DMS 273 (cell line): Measurements from ENCODE around the gene SSH3.
A peak's percentile ranks its signal among the peaks of the same experiment; 100 is the strongest.

Experiments used
- DNase-seq: peaks from one replicate; lab custom pipeline; 2025; ENCODE audit not compliant: unreplicated experiment; lab: John Stamatoyannopoulos, UW

The SSH3 gene

DNA sequence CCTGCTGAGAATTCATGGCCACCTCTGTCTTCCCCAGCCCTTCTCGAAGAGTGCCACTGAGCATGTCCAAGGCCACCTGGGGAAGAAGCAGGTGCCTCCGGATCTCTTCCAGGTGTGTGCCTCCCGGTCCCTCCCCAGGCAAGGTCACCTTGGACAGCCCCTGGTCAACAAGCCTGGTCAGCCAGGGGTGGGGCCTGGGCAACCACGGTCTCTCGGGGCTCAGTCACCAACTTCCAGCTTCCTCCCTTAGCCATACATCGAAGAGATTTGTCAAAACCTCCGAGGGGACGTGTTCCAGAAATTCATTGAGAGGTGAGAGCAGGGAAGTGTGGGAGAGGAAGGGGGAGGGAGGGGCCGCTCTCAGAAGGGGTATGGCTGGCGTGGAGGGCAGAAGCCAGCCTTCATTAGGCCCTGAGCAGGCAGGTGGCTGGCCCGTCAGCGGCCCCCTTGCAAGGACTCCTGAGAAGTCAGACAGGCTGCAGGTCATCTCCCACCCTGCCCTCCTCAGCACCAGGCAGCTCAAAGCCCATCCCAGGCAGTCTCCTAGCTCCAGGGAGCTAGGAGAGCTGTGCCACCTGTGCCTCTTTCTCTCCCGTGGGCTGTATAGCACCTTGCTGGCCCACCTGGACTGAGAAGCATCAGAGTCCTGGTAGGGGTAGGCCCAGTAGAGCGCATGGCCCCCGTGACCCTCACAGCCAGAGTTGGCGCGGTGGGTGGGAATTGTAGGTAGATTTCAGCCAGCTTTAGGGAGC lies 23.6 kb upstream of the SSH3 start:
- DNase-seq, result no peak

DNA sequence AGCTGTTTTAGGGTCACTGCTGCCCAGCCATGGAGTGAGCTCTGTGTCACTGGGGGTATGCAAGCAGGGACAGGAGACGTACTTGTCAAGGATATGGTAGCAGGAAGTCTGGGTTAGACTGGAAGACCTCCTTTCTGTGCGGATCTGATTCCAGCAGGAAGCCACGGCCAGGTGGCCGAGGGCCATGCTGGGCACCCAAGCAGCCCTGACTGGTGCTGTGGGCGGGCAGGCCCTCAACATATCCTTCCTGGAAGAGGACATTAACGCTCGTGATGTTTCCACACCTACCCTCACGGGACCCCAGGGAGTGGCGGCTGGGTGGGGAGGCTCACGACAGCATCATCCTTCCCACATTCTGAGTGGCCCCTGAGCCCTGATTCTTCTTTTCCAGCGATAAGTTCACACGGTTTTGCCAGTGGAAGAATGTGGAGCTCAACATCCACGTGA lies 23.0 kb upstream of the SSH3 start:
- no peak for DNase-seq

DNA sequence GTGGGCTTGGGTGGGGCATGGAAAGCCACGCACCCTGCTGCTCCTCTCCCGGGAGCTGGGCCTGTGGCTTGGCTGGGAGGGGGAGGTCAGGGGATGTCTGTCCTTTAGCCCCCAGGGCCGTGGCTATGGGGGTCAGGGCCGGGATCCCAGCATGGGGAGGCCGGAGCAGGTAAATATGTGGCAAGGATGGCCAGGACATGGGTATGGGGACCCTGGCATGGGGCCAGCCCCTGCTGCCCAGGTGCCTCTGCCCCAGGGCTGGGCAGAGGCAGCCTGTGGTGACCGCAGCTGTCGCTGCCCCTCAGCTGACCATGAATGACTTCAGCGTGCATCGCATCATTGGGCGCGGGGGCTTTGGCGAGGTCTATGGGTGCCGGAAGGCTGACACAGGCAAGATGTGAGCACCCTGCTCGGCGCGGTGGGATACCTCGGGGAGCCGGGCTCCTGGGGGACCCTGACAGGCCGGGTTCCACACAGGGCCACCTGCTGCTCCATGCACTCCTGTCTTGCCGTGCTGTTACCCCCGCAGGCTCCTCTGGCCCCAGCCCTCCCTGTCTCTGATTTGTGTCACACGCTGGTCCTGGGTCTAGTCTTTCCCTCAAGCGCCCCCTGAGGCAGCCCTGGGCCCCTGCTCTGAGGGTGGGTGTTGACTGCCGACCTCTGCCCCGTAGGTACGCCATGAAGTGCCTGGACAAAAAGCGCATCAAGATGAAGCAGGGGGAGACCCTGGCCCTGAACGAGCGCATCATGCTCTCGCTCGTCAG lies 22.4 kb upstream of the SSH3 start:
- no peak for DNase-seq

DNA sequence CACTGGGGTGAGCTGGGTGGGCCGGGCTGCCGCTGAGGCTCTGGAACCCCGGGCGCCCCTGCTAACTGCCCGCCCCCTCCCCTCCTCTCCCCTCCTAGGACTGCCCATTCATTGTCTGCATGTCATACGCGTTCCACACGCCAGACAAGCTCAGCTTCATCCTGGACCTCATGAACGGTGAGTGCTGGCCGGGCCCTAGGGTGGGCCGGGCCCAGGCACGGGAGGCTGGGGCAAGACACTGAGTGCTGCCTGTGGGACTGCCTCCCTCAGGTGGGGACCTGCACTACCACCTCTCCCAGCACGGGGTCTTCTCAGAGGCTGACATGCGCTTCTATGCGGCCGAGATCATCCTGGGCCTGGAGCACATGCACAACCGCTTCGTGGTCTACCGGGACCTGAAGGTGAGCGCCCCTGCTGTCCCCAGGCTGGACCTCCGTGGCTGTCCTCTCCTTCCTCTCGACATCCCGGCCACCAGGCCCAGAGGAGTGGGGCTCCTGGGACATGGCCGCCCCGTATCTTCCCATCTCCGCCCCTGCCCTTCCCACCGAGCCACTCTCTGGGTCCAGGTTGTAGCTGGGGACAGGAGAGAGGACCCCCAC lies 21.7 kb upstream of the SSH3 start:
- no peak for DNase-seq

DNA sequence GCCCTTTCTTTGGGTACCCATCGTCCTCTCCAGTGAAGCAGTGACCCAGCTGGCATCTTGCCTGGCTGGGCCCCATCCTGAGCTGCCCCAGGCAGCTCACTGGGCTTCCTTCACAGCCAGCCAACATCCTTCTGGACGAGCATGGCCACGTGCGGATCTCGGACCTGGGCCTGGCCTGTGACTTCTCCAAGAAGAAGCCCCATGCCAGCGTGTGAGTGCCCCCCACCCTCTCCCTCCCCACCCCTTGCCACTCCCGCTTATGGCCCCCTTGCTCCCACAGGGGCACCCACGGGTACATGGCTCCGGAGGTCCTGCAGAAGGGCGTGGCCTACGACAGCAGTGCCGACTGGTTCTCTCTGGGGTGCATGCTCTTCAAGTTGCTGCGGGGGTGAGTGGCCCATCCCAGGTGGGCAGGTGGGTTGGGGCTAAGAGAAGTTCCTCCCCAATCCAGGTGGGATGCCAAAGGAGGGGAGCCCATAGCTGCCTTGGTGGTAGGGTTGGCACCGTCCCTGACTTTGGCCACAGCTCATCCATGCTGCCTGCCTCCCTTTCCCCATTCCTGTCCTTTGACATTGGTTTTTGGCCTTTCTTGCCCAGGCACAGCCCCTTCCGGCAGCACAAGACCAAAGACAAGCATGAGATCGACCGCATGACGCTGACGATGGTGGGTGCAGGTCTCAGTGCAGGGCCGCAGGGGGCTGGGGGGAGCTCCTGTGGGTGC lies 21.0 kb upstream of the SSH3 start:
- no peak for DNase-seq

DNA sequence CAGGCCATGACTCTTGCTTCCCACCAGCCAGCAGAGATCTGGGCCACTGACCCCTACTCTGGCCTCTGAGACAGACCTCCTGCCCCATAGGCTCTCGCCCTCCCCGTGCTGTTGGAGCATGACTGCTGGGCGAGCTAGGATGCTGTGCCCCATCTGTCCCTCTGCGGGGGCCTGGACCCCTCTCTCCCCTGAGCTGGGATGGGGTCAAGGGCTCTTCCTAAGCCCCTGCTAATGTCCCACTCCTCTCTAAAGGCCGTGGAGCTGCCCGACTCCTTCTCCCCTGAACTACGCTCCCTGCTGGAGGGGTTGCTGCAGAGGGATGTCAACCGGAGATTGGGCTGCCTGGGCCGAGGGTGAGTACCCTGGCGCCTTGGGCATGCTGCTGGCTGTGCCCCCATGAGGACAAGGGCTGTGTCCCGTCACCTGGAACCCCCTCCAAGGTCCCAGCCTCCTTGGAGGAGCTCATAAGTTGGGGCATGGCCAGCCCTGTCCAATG lies 20.4 kb upstream of the SSH3 start:
- no peak for DNase-seq

DNA sequence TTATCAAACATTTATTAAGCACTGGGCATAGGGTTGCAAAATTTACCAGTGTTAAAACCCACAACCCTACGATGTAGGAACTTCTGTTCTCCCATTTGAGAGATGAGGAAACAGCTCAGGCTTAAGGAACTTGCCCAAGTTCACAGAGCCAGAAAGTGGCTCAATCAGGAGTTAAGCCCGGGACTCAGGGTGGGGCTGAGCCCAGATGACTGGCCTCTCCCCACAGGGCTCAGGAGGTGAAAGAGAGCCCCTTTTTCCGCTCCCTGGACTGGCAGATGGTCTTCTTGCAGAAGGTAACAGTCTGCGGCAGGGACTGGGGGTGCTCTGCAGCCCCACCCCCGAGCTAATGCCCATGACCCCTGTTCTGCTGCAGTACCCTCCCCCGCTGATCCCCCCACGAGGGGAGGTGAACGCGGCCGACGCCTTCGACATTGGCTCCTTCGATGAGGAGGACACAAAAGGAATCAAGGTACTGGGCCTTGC lies 19.8 kb upstream of the SSH3 start:
- DNase-seq, result no peak

DNA sequence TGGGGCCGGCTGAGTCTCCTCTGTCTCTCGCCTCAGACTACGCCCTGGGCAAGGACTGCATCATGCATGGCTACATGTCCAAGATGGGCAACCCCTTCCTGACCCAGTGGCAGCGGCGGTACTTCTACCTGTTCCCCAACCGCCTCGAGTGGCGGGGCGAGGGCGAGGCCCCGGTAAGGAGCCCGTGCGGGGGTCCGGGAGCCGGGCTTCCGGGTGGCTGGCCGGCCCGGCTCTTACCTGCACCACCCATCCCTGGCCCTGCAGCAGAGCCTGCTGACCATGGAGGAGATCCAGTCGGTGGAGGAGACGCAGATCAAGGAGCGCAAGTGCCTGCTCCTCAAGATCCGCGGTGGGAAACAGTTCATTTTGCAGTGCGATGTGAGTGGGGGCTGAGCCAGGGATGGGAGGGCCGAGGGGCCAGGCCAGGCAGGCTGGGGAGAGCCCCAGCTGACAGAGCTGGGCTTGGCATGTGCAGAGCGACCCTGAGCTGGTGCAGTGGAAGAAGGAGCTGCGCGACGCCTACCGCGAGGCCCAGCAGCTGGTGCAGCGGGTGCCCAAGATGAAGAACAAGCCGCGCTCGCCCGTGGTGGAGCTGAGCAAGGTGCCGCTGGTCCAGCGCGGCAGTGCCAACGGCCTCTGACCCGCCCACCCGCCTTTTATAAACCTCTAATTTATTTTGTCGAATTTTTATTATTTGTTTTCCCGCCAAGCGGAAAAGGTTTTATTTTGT lies 18.4 kb upstream of the SSH3 start:
- no peak for DNase-seq

DNA sequence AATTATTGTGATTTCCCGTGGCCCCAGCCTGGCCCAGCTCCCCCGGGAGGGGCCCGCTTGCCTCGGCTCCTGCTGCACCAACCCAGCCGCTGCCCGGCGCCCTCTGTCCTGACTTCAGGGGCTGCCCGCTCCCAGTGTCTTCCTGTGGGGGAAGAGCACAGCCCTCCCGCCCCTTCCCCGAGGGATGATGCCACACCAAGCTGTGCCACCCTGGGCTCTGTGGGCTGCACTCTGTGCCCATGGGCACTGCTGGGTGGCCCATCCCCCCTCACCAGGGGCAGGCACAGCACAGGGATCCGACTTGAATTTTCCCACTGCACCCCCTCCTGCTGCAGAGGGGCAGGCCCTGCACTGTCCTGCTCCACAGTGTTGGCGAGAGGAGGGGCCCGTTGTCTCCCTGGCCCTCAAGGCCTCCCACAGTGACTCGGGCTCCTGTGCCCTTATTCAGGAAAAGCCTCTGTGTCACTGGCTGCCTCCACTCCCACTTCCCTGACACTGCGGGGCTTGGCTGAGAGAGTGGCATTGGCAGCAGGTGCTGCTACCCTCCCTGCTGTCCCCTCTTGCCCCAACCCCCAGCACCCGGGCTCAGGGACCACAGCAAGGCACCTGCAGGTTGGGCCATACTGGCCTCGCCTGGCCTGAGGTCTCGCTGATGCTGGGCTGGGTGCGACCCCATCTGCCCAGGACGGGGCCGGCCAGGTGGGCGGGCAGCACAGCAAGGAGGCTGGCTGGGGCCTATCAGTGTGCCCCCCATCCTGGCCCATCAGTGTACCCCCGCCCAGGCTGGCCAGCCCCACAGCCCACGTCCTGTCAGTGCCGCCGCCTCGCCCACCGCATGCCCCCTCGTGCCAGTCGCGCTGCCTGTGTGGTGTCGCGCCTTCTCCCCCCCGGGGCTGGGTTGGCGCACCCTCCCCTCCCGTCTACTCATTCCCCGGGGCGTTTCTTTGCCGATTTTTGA lies 17.5 kb upstream of the SSH3 start:
- DNase-seq, result no peak

DNA sequence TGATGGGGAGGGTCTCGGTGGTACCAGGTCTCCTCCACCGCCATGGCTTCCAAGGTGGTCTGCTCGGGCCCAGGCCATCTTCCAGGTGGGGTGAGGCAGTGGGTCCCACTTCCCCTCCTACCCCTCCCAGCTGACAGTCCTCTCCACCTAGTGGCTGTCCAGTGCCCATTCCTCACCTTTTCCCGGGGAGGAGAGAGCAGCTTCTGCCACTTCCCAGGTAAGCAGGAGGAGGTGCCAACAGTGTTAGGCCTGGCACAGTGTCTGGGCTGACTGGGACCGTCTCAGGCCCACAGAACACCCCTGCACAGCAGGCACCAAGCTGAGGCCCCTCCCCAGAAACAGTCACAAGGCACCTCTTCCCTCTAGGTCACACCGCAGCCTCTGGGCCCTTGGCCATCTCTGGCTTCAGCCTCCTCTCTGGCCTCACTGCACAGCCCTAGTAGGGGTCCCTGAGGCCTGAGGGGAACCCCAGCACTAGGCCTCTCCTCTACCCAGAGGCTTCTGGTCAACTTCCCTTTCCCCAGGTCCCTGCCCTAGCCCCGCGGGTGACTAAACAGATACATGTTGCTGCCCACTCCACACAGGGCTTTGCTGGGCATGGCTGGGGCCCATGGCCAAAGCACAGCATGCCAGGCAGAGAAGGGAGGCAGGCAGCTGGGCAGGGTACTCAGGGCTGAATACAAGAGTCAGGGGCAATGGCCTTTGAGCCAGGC lies 16.6 kb upstream of the SSH3 start:
- DNase-seq, result no peak

DNA sequence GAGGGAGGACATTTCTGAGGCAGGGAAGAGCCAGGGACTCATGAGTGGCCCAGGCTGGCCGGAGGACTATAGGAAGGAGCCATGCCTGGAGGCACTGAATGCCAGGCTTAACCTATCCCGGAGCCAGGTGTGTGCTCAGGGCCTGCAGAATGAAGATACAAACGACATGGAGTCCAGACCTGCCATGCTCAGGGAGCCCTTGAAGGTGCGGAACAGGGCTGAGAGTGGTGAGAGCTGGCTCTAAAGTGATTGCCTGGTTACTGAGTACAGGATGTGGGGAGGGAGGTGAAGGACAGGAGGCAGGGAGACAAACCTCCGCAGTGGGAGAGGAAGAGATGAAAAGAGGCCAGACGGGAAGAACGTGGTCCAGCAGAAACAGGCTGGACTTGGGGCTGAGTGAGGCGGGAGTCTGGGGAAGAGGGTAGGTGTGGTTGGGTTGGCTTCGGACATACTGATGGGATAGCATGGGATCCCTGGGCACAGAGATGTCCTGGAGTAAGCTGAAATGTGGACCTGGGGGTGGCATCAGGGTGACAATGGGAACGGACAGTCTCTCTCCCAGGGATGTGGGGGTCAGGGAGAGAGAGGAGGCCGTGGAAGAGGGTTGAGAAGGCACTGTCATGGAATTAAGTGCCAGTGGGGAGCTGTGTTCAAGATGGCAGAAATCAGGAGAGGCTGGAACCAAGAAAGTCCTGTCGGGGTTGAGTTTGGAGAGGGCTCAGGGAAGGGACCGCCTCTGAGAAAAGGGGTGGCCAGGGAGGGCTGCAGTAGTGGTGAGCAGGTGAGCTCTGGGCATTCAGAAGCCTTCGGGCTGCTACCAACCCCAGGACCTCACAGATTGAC lies 15.8 kb upstream of the SSH3 start:
- DNase-seq, result no peak

DNA sequence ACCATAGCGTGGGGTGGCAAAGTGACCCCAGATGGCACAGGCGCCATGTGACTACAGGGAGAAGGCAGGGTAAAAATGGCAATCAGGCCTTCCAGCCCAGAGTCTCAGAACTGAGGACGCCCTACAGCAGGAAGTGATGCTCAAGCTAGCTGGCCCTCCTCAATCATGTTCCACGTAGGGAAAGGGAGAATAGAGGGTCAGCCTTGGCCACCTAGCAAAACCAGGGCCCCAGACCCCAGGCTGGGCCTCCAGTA lies 15.2 kb upstream of the SSH3 start:
- no peak for DNase-seq

DNA sequence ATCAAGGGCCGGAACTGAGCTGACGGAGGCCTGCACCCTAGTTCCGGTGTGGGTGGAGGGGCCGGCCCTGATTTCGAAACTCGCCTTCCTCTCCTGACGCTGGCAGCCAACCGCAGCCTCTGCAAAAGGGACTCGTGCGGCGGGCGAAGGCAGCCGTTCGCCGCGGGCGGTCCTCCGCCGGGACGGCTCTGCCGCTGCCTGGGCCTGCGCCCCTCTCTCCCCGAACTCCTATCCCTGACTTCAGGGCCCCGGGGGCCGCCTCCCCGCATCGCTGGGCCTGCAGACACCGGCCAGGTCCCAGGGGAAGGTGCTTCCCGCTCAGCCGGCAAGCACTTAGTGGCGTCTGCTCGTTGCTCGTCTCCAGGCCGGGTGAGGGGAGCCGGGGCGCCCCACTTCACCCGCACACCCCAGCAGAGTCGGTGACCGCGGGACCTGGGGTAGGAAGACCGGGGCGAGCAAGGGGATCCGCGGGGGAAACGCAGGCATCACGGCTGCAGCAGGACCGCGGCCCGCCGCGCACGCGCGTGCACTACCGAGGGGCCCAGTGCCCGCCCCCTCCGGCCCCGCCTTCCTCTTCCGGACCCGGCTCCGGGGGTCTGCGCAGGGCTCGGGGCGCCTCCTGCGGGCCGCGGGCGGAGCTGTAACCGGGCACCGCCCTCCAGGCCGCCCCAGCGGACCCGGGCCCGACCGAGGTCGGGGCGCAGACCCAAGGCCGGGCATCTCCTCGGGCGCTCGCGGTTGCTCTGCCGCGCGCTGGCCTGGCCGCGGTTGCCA lies 14.7 kb upstream of the SSH3 start:
- DNase-seq, result peak; percentile 91

DNA sequence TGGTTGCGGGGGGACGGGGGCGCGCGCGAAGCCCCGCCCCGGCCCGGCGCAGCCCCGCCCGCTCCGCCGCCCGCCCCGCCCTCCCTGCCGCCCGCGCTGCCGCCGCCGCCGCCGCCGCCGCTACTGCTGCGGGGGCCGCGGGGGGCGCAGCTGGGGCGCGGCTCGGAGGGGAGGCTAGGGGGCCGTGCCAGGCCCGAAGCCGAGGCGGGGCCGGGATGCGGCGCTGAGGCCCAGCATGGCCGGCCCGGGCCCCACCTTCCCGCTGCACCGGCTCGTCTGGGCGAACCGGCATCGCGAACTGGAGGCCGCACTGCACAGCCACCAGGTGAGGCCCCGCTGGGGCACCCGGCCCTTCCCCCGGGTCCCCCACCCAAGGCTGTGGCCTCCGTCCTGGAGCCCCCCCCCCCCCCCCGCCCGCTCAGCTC lies 14.1 kb upstream of the SSH3 start, which contains the start of gene ANKRD13D:
ANKRD13D (plus strand) TSS at position 78 of the 425 bp plus-strand sequence; CDS start at position 236, 158 bp downstream.
- DNase-seq, result no peak

DNA sequence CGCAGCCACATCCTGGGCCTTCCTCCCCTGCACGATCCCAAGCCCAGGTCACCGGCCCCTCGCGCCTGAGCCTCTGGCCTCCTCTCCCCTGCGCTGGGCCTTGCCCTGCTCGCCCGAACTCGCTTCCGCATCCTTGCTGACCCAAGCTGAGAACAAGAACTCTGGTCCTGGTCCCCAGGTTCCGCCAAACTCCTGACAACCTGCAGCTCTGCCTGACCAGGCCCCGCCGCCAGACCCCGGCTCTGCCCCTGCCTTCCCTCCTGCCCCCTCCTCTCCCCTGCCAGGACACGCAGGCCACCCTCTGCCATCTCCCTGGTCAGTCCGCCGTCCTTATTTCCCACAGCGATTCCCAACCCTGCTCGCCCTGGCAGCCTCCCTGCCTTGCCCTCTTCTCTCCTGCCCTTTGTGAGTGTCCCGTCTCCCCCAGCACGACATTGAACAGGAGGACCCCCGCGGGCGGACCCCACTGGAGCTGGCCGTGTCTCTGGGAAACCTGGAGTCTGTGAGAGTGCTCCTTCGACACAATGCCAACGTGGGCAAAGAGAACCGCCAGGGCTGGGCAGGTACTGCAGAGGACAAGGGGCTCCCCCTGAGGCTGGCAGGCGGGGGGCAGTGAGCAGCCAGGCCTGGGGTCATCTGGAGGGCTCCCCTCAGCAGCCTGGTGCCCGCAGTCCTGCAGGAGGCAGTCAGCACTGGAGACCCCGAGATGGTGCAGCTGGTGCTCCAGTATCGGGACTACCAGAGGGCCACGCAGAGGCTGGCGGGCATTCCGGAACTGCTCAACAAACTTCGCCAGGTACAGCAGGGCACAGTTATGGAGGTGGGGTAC lies 13.5 kb upstream of the SSH3 start:
- no peak for DNase-seq

DNA sequence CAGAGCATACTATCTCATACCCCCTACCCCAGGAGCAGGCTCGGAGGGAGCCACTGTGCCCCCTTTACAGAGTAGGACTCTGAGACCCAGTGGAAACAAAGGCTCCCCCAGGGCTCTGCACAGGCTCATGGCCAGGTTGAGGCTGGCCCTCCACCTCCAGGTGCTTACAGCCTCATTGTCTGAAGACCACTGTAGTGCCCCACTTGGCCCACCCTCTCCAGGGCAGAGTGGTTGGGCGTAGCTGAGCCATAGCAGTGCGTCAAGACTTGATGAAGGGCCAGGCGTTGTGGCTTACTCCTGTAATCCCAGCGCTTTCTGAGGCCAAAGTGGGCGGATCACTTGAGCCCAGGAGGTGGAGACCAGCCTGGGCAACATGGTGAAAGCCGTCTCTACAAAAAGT lies 12.5 kb upstream of the SSH3 start:
- no peak for DNase-seq
